WERI-Rb-1 (cell line): ENCODE data around the gene SP3.
A peak's percentile ranks its signal among the peaks of the same experiment; 100 is the strongest.

Source experiments
- DNase-seq: peaks from one replicate; pipeline ENCODE4 v3.0.0-alpha.2; 2020
- H3K27ac ChIP-seq: fragments of 250-450 bp; sonication (Bioruptor Pico); 2 replicates; pipeline ENCODE4 v1.5.1; 2020; ENCODE audit warnings: mild to moderate bottlenecking, moderate library complexity
- H3K27me3 ChIP-seq: fragments of 250-450 bp; sonication (Bioruptor Pico); 2 replicates; pipeline ENCODE4 v1.5.1; 2021; ENCODE audit warnings: mild to moderate bottlenecking, low read depth, moderate library complexity; ENCODE audit not compliant: insufficient read depth, severe bottlenecking
- H3K36me3 ChIP-seq: fragments of 250-450 bp; sonication (Bioruptor Pico); 2 replicates; pipeline ENCODE4 v1.5.1; 2020; ENCODE audit warnings: mild to moderate bottlenecking, moderate library complexity
- H3K4me3 ChIP-seq: 2 replicates; pipeline ENCODE4 v1.5.1; 2011; ENCODE audit warnings: low read depth, mild to moderate bottlenecking, control low read depth, low read length
- H3K9me3 ChIP-seq: fragments of 250-450 bp; sonication (Bioruptor Pico); 2 replicates; pipeline ENCODE4 v1.5.1; 2021; ENCODE audit warnings: mild to moderate bottlenecking, moderate library complexity; ENCODE audit not compliant: severe bottlenecking
- TF ChIP-seq, protein P1 (sequence below): IDR thresholded peaks from 2 replicates; pipeline ENCODE4 v1.5.1; 2011; ENCODE audit warnings: low read depth, mild to moderate bottlenecking, control low read depth, inconsistent platforms, low read length

The SP3 gene

DNA sequence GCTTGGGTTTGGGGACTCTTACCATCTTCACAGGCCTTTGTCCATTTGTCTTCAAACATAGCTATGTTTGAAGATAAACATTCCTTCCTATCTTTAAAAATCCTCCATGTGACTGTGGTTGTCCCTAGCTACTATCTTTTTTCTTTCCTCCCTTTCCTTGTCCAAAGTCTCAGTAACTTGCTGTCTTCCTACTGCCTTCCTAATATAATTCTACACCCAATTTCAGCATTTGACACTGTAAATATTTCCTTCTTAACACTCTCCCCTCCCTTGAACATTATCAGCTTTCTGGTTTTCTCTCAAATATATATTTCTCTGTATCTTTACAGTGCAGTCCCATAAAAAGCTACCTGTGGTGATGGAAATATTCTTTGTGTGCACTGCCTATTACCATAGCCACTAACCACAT is 5.3 kb upstream of the SP3 start:
- TF ChIP-seq, protein P1, sequence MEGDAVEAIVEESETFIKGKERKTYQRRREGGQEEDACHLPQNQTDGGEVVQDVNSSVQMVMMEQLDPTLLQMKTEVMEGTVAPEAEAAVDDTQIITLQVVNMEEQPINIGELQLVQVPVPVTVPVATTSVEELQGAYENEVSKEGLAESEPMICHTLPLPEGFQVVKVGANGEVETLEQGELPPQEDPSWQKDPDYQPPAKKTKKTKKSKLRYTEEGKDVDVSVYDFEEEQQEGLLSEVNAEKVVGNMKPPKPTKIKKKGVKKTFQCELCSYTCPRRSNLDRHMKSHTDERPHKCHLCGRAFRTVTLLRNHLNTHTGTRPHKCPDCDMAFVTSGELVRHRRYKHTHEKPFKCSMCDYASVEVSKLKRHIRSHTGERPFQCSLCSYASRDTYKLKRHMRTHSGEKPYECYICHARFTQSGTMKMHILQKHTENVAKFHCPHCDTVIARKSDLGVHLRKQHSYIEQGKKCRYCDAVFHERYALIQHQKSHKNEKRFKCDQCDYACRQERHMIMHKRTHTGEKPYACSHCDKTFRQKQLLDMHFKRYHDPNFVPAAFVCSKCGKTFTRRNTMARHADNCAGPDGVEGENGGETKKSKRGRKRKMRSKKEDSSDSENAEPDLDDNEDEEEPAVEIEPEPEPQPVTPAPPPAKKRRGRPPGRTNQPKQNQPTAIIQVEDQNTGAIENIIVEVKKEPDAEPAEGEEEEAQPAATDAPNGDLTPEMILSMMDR, result no peak
- no peaks in the 10 kb centered on the region for H3K9me3 ChIP-seq
- H3K4me3 ChIP-seq, result no peak overlapping the region
- no peak for DNase-seq
- H3K27me3 ChIP-seq, result no peaks in the 10 kb centered on the region
- peaks cover 2% of the 10 kb centered on the region for H3K36me3 ChIP-seq
- H3K27ac ChIP-seq, result no peak overlapping the region

DNA sequence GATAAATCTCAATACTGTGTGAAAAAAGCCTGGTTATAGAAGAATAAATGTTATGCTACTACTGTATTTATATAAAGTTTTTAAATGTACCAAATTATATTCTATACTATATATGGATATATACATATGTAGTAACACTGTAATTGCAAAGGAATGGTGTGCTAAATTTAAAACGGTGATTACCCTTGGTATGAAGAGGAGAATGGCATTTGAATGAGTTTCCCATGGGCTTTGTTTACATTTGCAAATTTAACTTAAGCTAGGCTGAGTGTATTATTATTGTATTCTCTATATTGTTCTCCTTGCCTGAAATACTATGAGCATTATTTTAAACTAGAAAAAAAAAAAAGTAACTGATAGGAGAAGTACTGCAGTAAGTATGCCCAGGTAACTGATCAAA is 4.7 kb upstream of the SP3 start:
- H3K27me3 ChIP-seq, result no peaks in the 10 kb centered on the region
- TF ChIP-seq, protein P1, result no peak
- no peak overlapping the region for H3K27ac ChIP-seq
- no peak for DNase-seq
- peaks cover 7% of the 10 kb centered on the region for H3K36me3 ChIP-seq
- no peak overlapping the region for H3K4me3 ChIP-seq
- H3K9me3 ChIP-seq, result no peaks in the 10 kb centered on the region

DNA sequence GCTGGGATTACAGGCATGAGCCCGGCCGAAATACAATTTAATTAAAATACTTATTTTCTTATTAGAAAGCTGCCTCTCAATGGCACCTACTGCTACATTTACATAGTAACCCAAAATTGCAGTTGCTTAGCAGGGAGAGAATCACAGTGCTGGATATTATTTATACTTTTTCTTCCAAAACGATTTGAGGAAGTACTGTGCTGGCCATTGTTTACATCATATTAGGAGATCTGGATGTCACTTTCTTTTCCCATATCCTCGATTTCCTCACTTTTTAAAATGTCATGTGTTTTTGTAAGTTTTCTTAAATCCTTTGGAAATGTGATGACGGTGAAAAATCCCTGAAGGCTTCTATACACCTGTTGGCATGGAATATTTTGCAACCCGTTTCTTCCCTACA is 3.4 kb upstream of the SP3 start:
- DNase-seq, result no peak
- H3K36me3 ChIP-seq, result peaks cover 10% of the 10 kb centered on the region
- H3K27me3 ChIP-seq, result no peaks in the 10 kb centered on the region
- no peak overlapping the region for H3K4me3 ChIP-seq
- TF ChIP-seq, protein P1, result no peak
- H3K9me3 ChIP-seq, result no peaks in the 10 kb centered on the region
- no peak overlapping the region for H3K27ac ChIP-seq

DNA sequence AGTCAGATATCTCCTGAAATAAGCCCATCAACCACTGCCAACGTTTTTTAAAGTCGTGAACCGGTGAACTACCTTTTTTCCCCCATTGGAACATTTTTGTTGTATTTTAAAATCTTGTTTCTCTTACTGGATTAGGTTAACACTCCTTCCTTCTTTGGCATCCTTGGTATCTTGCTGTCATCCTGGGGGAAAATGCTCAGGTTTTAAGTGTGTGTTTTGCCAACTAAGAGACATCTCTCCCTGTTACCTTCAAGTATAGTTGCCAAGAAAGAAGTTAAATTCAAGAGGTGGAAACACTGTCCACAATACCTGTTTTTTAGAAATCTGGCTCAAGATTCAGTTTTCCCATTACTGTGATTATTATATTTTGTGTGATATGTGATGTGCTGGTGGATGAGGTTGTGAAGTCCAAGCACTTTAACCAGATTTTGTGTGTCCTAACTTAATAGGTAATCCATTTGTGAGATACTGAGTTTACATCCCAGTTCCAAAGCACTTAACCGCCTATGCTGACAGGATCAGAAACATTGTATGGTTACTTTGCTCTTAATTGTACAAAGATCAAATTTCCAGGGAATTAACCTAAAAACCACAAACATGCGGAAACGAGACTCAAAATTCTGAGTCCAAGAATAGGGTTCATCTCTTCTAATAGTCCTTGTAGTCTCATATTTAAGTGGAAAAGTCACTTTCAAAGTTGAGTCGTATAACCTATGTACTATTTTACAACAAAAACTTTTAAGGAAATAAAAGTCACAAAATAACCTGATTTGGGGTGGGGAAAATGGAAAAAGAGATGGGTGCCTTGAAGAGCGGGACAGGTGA is 1.3 kb upstream of the SP3 start:
- Histone ChIP-seq H3K36me3 (peaks cover 20% of the 10 kb centered on the region), H3K9me3 (no peaks in the 10 kb centered on the region), H3K27me3 (no peaks in the 10 kb centered on the region), H3K27ac (peak overlapping the region; percentile 100), H3K4me3 (peak overlapping the region; percentile 95)
- TF ChIP-seq, protein P1, result no peak
- no peak for DNase-seq

DNA sequence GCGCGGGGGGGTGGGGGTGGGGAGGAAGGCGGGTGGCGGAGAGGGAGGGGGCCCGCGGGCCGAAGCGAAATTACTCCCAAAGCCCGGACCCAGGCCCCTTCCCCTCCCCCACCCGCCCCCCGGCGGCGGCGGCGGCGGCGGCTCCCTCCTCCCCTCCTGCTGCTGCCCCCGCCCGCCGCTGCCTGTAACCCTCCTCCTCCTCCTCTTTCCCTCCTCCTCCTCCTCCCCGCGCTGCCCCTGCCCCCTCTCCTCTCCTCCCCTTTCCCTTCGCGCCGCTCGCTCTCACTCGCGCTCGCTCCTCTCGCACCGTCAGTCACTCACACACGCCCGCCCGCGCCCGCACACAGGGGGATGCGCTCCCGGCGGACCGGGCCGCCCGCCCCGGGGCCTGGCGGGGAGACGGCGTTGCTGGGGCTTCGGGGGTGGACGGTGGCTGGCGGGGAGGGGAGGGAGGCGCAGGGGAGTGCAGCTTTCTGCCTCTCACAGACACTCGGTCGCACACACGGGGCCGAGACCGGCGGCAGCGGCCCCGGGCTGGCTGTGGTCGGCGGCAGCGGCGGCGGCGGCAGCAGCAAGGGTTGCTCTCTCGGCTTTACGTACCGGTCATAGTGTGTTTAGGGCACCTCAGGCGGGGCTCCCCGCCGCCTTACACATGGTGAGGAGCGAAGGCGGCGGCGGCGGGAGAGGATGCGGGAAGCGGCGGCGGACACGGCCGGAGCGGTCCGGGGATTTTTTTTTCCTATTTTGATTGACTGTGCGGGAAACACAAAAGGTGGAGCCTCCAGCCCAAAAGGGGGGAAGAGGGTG is 405 bp downstream of the SP3 start:
- Histone ChIP-seq H3K27me3 (no peaks in the 10 kb centered on the region), H3K36me3 (peaks cover 36% of the 10 kb centered on the region), H3K27ac (peak overlapping the region; percentile 100), H3K4me3 (peak overlapping the region; percentile 95), H3K9me3 (no peaks in the 10 kb centered on the region)
- TF ChIP-seq, protein P1, result no peak
- DNase-seq, result peak; percentile 94
